H1 (cell line): ENCODE results near the gene AKR1B15. TPM values are rescaled to one million over a fixed set of nuclear protein-coding genes. Genes with fewer than 3 reads are reported as not detected.

Experiments used
- CTCF ChIA-PET: fragments of 300-600 bp; sonication (Branson Sonifier 250); formaldehyde crosslinking; loops from one replicate; lab custom pipeline; 2021; ENCODE audit not compliant: partially characterized antibody; lab: Charles Lee
- POLR2A ChIA-PET: fragments of 300-600 bp; sonication (Branson Sonifier 250); formaldehyde crosslinking; loops from one replicate; lab custom pipeline; 2021; ENCODE audit warnings: inconsistent platforms; ENCODE audit not compliant: partially characterized antibody; lab: Charles Lee
- DNase-seq, 2 experiments: peaks; one replicate each; pipeline versions ENCODE4 v3.0.0 to v3.0.0-alpha.2; 2010 to 2022; ENCODE audit warnings: low spot score in 2 of 2, low read depth in 1 of 2, mixed read lengths in 1 of 2
- FAIRE-seq: peaks from 2 replicates; lab custom pipeline; 2011; peaks lifted over from hg19 to GRCh38; lab: Jason Lieb, UNC
- H2AFZ ChIP-seq: 2 replicates; pipeline ENCODE4 v1.8.1; 2012; ENCODE audit warnings: low read length, inconsistent platforms
- H2AK5ac ChIP-seq: 2 replicates; pipeline ENCODE4 v1.6.1; 2013; ENCODE audit warnings: low read depth, low read length
- H2BK120ac ChIP-seq: replicated peaks from 2 replicates; pipeline ENCODE3; 2013; ENCODE audit warnings: low read depth, low read length, inconsistent platforms
- H2BK12ac ChIP-seq: 2 replicates; pipeline ENCODE4 v1.6.1; 2013; ENCODE audit warnings: low read depth, low read length
- H2BK15ac ChIP-seq: 2 replicates; pipeline ENCODE4 v1.6.1; 2013; ENCODE audit warnings: low read length
- H2BK20ac ChIP-seq: 2 replicates; pipeline ENCODE4 v1.6.1; 2013; ENCODE audit warnings: low read length
- H2BK5ac ChIP-seq: 2 replicates; pipeline ENCODE4 v1.6.1; 2013; ENCODE audit warnings: low read depth, low read length
- H3K14ac ChIP-seq: 2 replicates; pipeline ENCODE4 v1.6.1; 2013; ENCODE audit warnings: inconsistent platforms; ENCODE audit not compliant: insufficient read length
- H3K18ac ChIP-seq: 2 replicates; pipeline ENCODE4 v1.6.1; 2013; ENCODE audit warnings: low read length; ENCODE audit errors: extremely low read depth
- H3K23ac ChIP-seq: 2 replicates; pipeline ENCODE4 v1.6.1; 2013; ENCODE audit warnings: inconsistent platforms; ENCODE audit not compliant: insufficient read length
- H3K23me2 ChIP-seq: 2 replicates; pipeline ENCODE4 v1.6.1; 2013; ENCODE audit warnings: low read depth, low read length
- H3K27ac ChIP-seq: 2 replicates; pipeline ENCODE4 v1.6.1; 2011; ENCODE audit warnings: low read depth, low read length, inconsistent platforms
- H3K27me3 ChIP-seq, 4 experiments: replicated peaks in 1 of 4; 1 replicate in 1 of 4; 2 replicates in 3 of 4; pipeline versions ENCODE4 v1.6.1 to v1.8.1; 2011 to 2013; ENCODE audit warnings: low read length in 3 of 4, mild to moderate bottlenecking in 3 of 4, inconsistent platforms in 2 of 4, mixed read lengths in 2 of 4, moderate library complexity in 1 of 4; ENCODE audit not compliant: control insufficient read depth in 3 of 4, insufficient read depth in 3 of 4; ENCODE audit errors: extremely low read depth in 1 of 4
- H3K36me3 ChIP-seq, 4 experiments: 2 replicates each; pipeline versions ENCODE4 v1.6.1 to v1.8.1; 2011 to 2013; ENCODE audit warnings: mild to moderate bottlenecking in 4 of 4, low read length in 3 of 4, moderate library complexity in 2 of 4, control low read depth in 1 of 4, inconsistent platforms in 1 of 4; ENCODE audit not compliant: insufficient read depth in 4 of 4, control insufficient read depth in 2 of 4
- H3K4ac ChIP-seq: replicated peaks from 2 replicates; pipeline ENCODE3; 2013; ENCODE audit warnings: low read length, low read depth, mixed read lengths, inconsistent platforms; ENCODE audit not compliant: insufficient read length
- H3K4me1 ChIP-seq, 4 experiments: replicated peaks in 1 of 4; 1 replicate in 1 of 4; 2 replicates in 3 of 4; pipeline versions ENCODE4 v1.6.1 to v1.8.1; 2011 to 2013; ENCODE audit warnings: low read length in 3 of 4, inconsistent platforms in 2 of 4, mixed read lengths in 1 of 4; ENCODE audit not compliant: insufficient read depth in 4 of 4, control insufficient read depth in 3 of 4
- H3K4me2 ChIP-seq, 2 experiments: 2 replicates each; pipeline versions ENCODE4 v1.6.1 to v1.8.1; 2011 to 2013; ENCODE audit warnings: low read depth in 2 of 2, low read length in 2 of 2, control low read depth in 1 of 2, inconsistent platforms in 1 of 2, mild to moderate bottlenecking in 1 of 2; ENCODE audit not compliant: insufficient read depth in 1 of 2
- H3K4me3 ChIP-seq, 4 experiments: fragments of 200-600, 300-600 bp in 1 of 4; sonication (generic), shearing (Covaris generic), sonication (Bioruptor Twin) in 1 of 4; 2 replicates each; pipeline versions ENCODE4 v1.5.1 to v1.8.1; 2011 to 2016; ENCODE audit warnings: low read length in 4 of 4, low read depth in 3 of 4, control low read depth in 2 of 4, inconsistent platforms in 2 of 4, mild to moderate bottlenecking in 2 of 4, mixed read lengths in 1 of 4, moderate library complexity in 1 of 4; ENCODE audit not compliant: insufficient read depth in 2 of 4; ENCODE audit errors: extremely low read depth in 1 of 4
- H3K56ac ChIP-seq: replicated peaks from 2 replicates; pipeline ENCODE3; 2013; ENCODE audit warnings: low read depth, mild to moderate bottlenecking, mixed read lengths, low read length, inconsistent platforms; ENCODE audit not compliant: insufficient read length
- H3K79me1 ChIP-seq: 2 replicates; pipeline ENCODE4 v1.6.1; 2013; ENCODE audit warnings: low read depth, low read length, control low read depth
- H3K79me2 ChIP-seq, 2 experiments: 2 replicates each; pipeline versions ENCODE4 v1.6.1 to v1.8.1; 2012 to 2013; ENCODE audit warnings: low read length in 2 of 2, mild to moderate bottlenecking in 2 of 2, inconsistent platforms in 1 of 2; ENCODE audit not compliant: insufficient read depth in 2 of 2, control insufficient read depth in 1 of 2
- H3K9ac ChIP-seq, 4 experiments: replicated peaks in 1 of 4; 1 replicate in 1 of 4; 2 replicates in 3 of 4; pipeline versions ENCODE4 v1.6.1 to v1.8.1; 2011 to 2013; ENCODE audit warnings: low read depth in 3 of 4, low read length in 3 of 4, control low read depth in 2 of 4, mild to moderate bottlenecking in 2 of 4, moderate library complexity in 2 of 4, inconsistent platforms in 1 of 4; ENCODE audit errors: extremely low read depth in 1 of 4
- H3K9me3 ChIP-seq, 2 experiments: 2 replicates each; pipeline versions ENCODE4 v1.6.1 to v1.8.1; 2012 to 2013; ENCODE audit warnings: mild to moderate bottlenecking in 2 of 2, moderate library complexity in 2 of 2, control low read depth in 1 of 2, inconsistent platforms in 1 of 2, low read depth in 1 of 2, low read length in 1 of 2, mixed read lengths in 1 of 2; ENCODE audit not compliant: insufficient read depth in 2 of 2
- H4K20me1 ChIP-seq, 2 experiments: replicated peaks in 1 of 2; 2 replicates each; pipeline versions ENCODE3 to v1.8.1; 2011 to 2013; ENCODE audit warnings: inconsistent platforms in 2 of 2, low read length in 2 of 2, mild to moderate bottlenecking in 1 of 2; ENCODE audit not compliant: insufficient read depth in 2 of 2, control insufficient read depth in 1 of 2
- H4K5ac ChIP-seq: 2 replicates; pipeline ENCODE4 v1.6.1; 2013; ENCODE audit warnings: low read length, low read depth, mixed read lengths, inconsistent platforms; ENCODE audit not compliant: insufficient read length
- H4K8ac ChIP-seq: 2 replicates; pipeline ENCODE4 v1.8.0; 2013; ENCODE audit warnings: mild to moderate bottlenecking, moderate library complexity, low read length, inconsistent platforms; ENCODE audit not compliant: insufficient read depth; ENCODE audit errors: extremely low read depth
- H4K91ac ChIP-seq: replicated peaks from 2 replicates; pipeline ENCODE3; 2013; ENCODE audit warnings: low read length, mixed read lengths, inconsistent platforms; ENCODE audit not compliant: insufficient read length
- TCF12 ChIP-seq: IDR thresholded peaks from 2 replicates; pipeline ENCODE4 v1.6.1; 2011; ENCODE audit warnings: low read depth, mild to moderate bottlenecking, low read length
- WGBS, 2 experiments: shearing (Covaris generic) in 1 of 2; methylation state at CpG; one replicate each; pipeline versions ENCODE4 v1.1.6 to v1.1.7; 2013 to 2015; ENCODE audit warnings: low lambda C conversion rate in 2 of 2, mixed read lengths in 2 of 2, inconsistent platforms in 1 of 2, low coverage in 1 of 2, missing lambda C conversion rate in 1 of 2; ENCODE audit not compliant: insufficient replicate concordance in 2 of 2, insufficient coverage in 1 of 2, insufficient read length in 1 of 2; ENCODE audit errors: extremely low coverage in 1 of 2, missing lambda C conversion rate in 1 of 2; 5-methylcytosine and 5-hydroxymethylcytosine counted together
- polyA plus RNA-seq, 7 experiments: library from polyadenylated mRNA; depleted of rRNA in 3 of 7; stranded (reverse) in 5 of 7; unstranded in 2 of 7; fragments of >200 nt in 5 of 7; fragments of 200-250 nt in 2 of 7; gene quantifications; 1 replicate in 5 of 7; 2 replicates in 1 of 7; 4 replicates in 1 of 7; pipeline versions ENCODE4 v1.2.1 to v1.2.3, GENCODE V29; 2011 to 2013; ENCODE audit warnings: missing spikeins in 2 of 7, mixed read lengths in 2 of 7
- total RNA-seq: library from RNA; stranded (reverse); fragmentation: NEBNext Ultra II Directional; extraction: Animal tissue kit (Norgen Biotek cat#: 25700); gene quantifications from 2 replicates; pipeline ENCODE4 v1.2.1, GENCODE V29; 2021

The AKR1B15 gene
- total and polyA plus RNA-seq, 2 of the 8 experiments (the other 6 are each of a cell fraction or from before 2014, with no cell fraction given) = 0.15 to 0.47 TPM

DNA sequence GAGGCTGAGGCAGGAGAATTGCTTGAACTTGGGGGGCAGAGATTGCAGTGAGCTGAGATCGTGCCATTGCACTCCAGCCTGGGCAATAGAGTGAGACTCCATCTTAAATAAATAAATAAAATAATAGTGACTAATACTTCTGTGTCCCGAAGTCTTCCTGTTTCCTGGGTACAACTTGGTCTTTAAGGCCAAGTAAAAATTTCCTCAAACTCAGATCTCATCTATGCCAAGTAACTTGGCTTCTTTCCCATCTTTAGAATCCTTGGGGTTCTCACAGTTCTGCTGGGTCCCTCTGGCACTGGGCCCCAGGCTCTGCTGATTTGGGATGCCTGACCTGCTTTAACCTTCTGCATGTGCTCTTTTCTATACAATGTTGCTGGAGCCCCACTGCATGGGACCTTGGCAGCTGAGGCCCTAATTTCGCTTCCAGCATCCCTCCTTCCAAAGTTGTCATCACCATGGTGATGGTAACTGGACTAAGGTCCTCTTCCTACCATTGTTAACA lies 44.2 kb upstream of the AKR1B15 start:
- no peaks in the 10 kb centered on the region for H3K27me3 ChIP-seq
- TF ChIP-seq TCF12 = no peak
- no peak overlapping the region for H2AK5ac ChIP-seq
- FAIRE-seq (no peak), DNase-seq (no peak)
- no peak overlapping the region for H3K27ac ChIP-seq
- POLR2A ChIA-PET = no interaction called here
- no peak overlapping the region for H2BK5ac ChIP-seq
- H3K79me2 ChIP-seq = no peaks in the 10 kb centered on the region
- H2BK15ac ChIP-seq = no peak overlapping the region
- no peak overlapping the region for H3K18ac ChIP-seq
- no peaks in the 10 kb centered on the region for H4K20me1 ChIP-seq
- H3K4me2 ChIP-seq = no peak overlapping the region
- no peak overlapping the region for H4K91ac ChIP-seq
- no peak overlapping the region for H2BK12ac ChIP-seq
- no peak overlapping the region for H2BK120ac ChIP-seq
- H3K4me1 ChIP-seq = no peaks in the 10 kb centered on the region
- H3K36me3 ChIP-seq = no peaks in the 10 kb centered on the region
- H3K56ac ChIP-seq = no peak overlapping the region
- no peak overlapping the region for H4K8ac ChIP-seq
- H2AFZ ChIP-seq = no peak overlapping the region
- WGBS, 2 experiments = 81% methylated on average over 3 of the region's 3 CpGs; no CpG with 5 or more reads in 1 of the 2 experiments
- H3K23me2 ChIP-seq = no peaks in the 10 kb centered on the region
- no peak overlapping the region for H2BK20ac ChIP-seq
- no peak overlapping the region for H3K4me3 ChIP-seq
- no peaks in the 10 kb centered on the region for H3K79me1 ChIP-seq
- H3K9me3 ChIP-seq = no peaks in the 10 kb centered on the region
- H3K4ac ChIP-seq = no peak overlapping the region
- no peak overlapping the region for H4K5ac ChIP-seq
- H3K9ac ChIP-seq = no peak overlapping the region
- CTCF ChIA-PET = interaction anchor here (1.5 kb wide), 1 partner anchor 84 kb away, joined by 3 read pairs; no protein-coding TSS in a partner anchor
- H3K14ac ChIP-seq = no peak overlapping the region
- no peak overlapping the region for H3K23ac ChIP-seq
